Gastrocnemius medialis (tissue), 4 donors: ENCODE measurements around the gene PHC2. TPM values are rescaled to one million over a fixed set of nuclear protein-coding genes. Genes with fewer than 3 reads are reported as not detected.

Experiments
- ATAC-seq, 2 donors: fragments of 150-250 bp; one replicate each; pipeline ENCODE4 v1.9.1; 2016
- DNase-seq, 2 donors: peaks; one replicate each; pipeline ENCODE4 v3.0.0-alpha.2; 2019
- H3K27ac ChIP-seq, 4 donors: fragments of 200-600 bp; sonication (generic); 1 replicate in 1 of 4; 2 replicates in 3 of 4; pipeline ENCODE4 v1.5.1; 2016 to 2018; ENCODE audit warnings: mild to moderate bottlenecking in 2 of 4, moderate library complexity in 1 of 4
- H3K27me3 ChIP-seq, 3 donors: fragments of 200-600 bp; sonication (generic) in 2 of 3; 1 replicate in 1 of 3; 2 replicates in 2 of 3; pipeline versions ENCODE4 v1.5.1 to v1.6.0; 2016 to 2019; ENCODE audit warnings: mild to moderate bottlenecking in 1 of 3, moderate library complexity in 1 of 3
- H3K36me3 ChIP-seq, 2 donors: fragments of 200-600 bp; sonication (generic) in 1 of 2; one replicate each; pipeline ENCODE4 v1.5.1; 2017 to 2018
- H3K4me1 ChIP-seq, 2 donors: fragments of 200-600 bp; sonication (generic) in 1 of 2; one replicate each; pipeline ENCODE4 v1.5.1; 2016 to 2017; ENCODE audit warnings: mild to moderate bottlenecking in 2 of 2
- H3K4me3 ChIP-seq, 4 donors: fragments of 200-600 bp; sonication (generic) in 3 of 4; 1 replicate in 1 of 4; 2 replicates in 3 of 4; pipeline ENCODE4 v1.5.1; 2016 to 2019; ENCODE audit warnings: mild to moderate bottlenecking in 2 of 4
- H3K9me3 ChIP-seq, 3 donors: fragments of 200-600 bp; sonication (generic) in 2 of 3; 1 replicate in 1 of 3; 2 replicates in 2 of 3; pipeline ENCODE4 v1.5.1; 2016 to 2019
- POLR2A ChIP-seq, 2 donors: fragments of 450-650 bp; IDR thresholded peaks; one replicate each; pipeline ENCODE4 v1.6.1; 2017; ENCODE audit warnings: antibody characterized with exemption in 2 of 2, mild to moderate bottlenecking in 2 of 2, moderate library complexity in 2 of 2
- in situ Hi-C, 4 donors: fragments of 200-750 bp; cut with MboI; loops; one replicate each; pipeline versions ENCODE4 v1.15.0 to v1.8.0; 2017; ENCODE audit warnings: low sequenced_read_pairs in 4 of 4
- intact Hi-C: fragments of 100-400 bp; cut with DNase I; formaldehyde crosslinking; loops from one replicate; pipeline ENCODE4 v1.15.1; 2023; ENCODE audit warnings: low total_unique reads
- total RNA-seq, 4 donors: library from RNA; depleted of rRNA; stranded (reverse); fragments of >200 nt; gene quantifications; one replicate each; pipeline versions ENCODE4 v1.1.0 to v1.2.3, GENCODE V29; 2016
- TF ChIP-seq, protein P1 (sequence below), 5 experiments: fragments of 450-650 bp in 3 of 5; fragments of 200-600 bp in 2 of 5; sonication (generic) in 2 of 5; IDR thresholded peaks in 4 of 5; conservative IDR thresholded peaks in 1 of 5; 1 replicate in 4 of 5; 2 replicates in 1 of 5; pipeline ENCODE4 v1.5.1; 2016 to 2019; ENCODE audit warnings: antibody characterized with exemption in 5 of 5, mild to moderate bottlenecking in 3 of 5, moderate library complexity in 3 of 5

PHC2 gene
- total RNA-seq, 4 donors from 2014 or later = 318 to 516 (median 364) TPM

DNA sequence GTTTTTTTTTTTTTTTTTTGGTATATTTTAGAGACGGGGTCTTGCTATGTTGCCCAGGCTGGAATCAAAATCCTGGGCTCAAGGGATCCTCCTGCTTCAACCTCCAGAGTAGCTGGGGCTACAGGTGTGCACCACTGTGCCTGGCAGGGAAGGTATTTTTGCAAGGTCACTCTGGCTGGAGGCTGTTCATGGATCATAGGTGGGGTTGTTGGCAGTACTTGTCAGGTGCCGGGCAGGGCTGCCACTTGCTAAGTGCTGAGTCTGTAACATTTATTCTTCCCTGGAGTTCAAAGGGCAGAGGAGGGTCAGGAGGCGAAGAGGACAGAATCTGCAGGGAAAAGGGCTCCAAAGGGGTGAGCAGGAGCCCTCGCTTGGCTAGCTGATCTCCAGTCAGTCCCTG lies 134.1 kb downstream of the PHC2 start:
- DNase-seq (peak in 1 of 2 donors; percentile 11), ATAC-seq (no peak)
- no peaks in the 10 kb centered on the region for H3K27me3 ChIP-seq
- TF ChIP-seq, protein P1, sequence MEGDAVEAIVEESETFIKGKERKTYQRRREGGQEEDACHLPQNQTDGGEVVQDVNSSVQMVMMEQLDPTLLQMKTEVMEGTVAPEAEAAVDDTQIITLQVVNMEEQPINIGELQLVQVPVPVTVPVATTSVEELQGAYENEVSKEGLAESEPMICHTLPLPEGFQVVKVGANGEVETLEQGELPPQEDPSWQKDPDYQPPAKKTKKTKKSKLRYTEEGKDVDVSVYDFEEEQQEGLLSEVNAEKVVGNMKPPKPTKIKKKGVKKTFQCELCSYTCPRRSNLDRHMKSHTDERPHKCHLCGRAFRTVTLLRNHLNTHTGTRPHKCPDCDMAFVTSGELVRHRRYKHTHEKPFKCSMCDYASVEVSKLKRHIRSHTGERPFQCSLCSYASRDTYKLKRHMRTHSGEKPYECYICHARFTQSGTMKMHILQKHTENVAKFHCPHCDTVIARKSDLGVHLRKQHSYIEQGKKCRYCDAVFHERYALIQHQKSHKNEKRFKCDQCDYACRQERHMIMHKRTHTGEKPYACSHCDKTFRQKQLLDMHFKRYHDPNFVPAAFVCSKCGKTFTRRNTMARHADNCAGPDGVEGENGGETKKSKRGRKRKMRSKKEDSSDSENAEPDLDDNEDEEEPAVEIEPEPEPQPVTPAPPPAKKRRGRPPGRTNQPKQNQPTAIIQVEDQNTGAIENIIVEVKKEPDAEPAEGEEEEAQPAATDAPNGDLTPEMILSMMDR (IDR thresholded peaks at IDR 0.05 in 4 of 5, conservative IDR thresholded peaks at IDR 0.05 in 1 of 5) = no peak
- TF ChIP-seq POLR2A (IDR thresholded peaks at IDR 0.05) = no peak
- no peak overlapping the region for H3K27ac ChIP-seq
- H3K4me3 ChIP-seq = no peak overlapping the region
- H3K36me3 ChIP-seq = peaks cover 0 to 13% of the 10 kb centered on the region in 2 donors
- intact Hi-C loops = loop anchor here (5.0 kb wide), 2 partner anchors 80 to 315 kb away; no protein-coding TSS in a partner anchor
- H3K9me3 ChIP-seq = no peaks in the 10 kb centered on the region
- peaks cover 11 to 23% of the 10 kb centered on the region in 2 donors for H3K4me1 ChIP-seq
- in situ Hi-C loops = loop anchor here (5.0 to 10.0 kb wide), 4 partner anchors 70 to 170 kb away; no protein-coding TSS in a partner anchor

DNA sequence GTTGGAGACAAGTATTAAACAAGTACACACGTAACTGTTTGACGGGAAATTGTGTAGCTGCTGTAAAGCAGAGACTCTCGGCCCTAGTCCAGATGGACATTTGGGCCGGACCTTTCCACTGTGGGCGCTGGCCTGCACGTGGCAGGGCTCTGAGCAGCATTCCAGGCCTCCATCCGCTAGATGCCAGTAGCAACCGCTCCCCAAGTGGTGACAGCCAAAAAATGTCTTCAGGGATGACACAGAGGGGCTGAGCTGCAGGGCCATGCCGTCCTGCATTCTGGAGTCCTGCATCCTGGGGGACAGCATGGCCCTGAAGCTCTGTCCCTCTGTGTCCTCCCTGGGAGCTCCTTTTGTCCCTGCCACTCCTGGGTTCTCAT lies 134.8 kb downstream of the PHC2 start:
- Histone ChIP-seq H3K9me3 (no peaks in the 10 kb centered on the region), H3K4me3 (no peak overlapping the region), H3K27me3 (no peaks in the 10 kb centered on the region), H3K4me1 (peaks cover 9 to 18% of the 10 kb centered on the region in 2 donors), H3K36me3 (peaks cover 0 to 13% of the 10 kb centered on the region in 2 donors), H3K27ac (peak overlapping the region; percentile 8 to 41 (median 20))
- TF ChIP-seq, protein P1 (IDR thresholded peaks at IDR 0.05 in 4 of 5, conservative IDR thresholded peaks at IDR 0.05 in 1 of 5) = no peak
- TF ChIP-seq POLR2A (IDR thresholded peaks at IDR 0.05) = no peak
- in situ Hi-C loops = loop anchor here (5.0 to 10.0 kb wide), 4 partner anchors 71 to 171 kb away; no protein-coding TSS in a partner anchor
- no peak for ATAC-seq
- DNase-seq = peak in 1 of 2 donors; percentile 18
- intact Hi-C loops = loop anchor here (5.0 kb wide), 2 partner anchors 79 to 316 kb away; no protein-coding TSS in a partner anchor

DNA sequence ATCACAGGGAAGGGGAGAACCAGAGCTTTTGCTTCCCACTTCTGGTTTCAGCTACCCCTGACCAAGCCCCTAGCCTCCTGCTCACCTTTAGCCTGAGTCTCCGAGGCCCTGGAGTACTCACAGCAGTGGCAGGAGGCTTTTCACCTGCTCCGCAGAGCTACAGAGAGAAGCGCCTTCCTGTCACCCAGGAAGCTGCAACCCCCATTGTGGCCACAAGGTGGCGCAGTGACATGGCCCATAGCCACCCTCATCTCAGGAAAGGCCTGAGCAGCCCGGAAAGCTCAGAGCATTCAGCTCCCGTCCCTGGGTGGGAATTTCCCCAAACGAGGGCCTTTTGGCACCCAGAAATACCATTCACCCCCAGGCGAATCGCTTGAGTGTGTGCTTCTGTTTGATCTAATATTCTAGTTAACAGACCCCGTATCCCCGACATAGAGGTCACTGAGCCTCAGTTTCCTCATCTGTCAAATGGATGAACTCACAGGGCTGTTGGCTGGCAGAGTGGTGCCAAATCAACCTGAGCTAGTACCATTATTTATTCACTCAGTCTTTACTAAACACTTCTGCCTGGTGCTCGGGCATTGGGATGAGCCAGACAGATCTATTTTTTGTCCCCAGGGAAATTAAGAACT lies 135.3 kb downstream of the PHC2 start:
- intact Hi-C loops = loop anchor here (1.0 to 5.0 kb wide), 4 partner anchors 73 to 317 kb away; no protein-coding TSS in a partner anchor
- DNase-seq = peak; percentile 63 to 84
- Histone ChIP-seq H3K4me3 (no peak overlapping the region), H3K27me3 (no peaks in the 10 kb centered on the region), H3K9me3 (no peaks in the 10 kb centered on the region), H3K27ac (peak overlapping the region; percentile 8 to 41 (median 20)), H3K36me3 (peaks cover 0 to 13% of the 10 kb centered on the region in 2 donors), H3K4me1 (peaks cover 4 to 14% of the 10 kb centered on the region in 2 donors)
- in situ Hi-C loops = loop anchor here (5.0 to 10.0 kb wide), 4 partner anchors 72 to 172 kb away; no protein-coding TSS in a partner anchor
- TF ChIP-seq, protein P1 (IDR thresholded peaks at IDR 0.05 in 4 of 5, conservative IDR thresholded peaks at IDR 0.05 in 1 of 5) = peak; percentile 94 to 99 (median 98)
- TF ChIP-seq POLR2A (IDR thresholded peaks at IDR 0.05) = no peak
- peak; percentile 83 to 92 for ATAC-seq

DNA sequence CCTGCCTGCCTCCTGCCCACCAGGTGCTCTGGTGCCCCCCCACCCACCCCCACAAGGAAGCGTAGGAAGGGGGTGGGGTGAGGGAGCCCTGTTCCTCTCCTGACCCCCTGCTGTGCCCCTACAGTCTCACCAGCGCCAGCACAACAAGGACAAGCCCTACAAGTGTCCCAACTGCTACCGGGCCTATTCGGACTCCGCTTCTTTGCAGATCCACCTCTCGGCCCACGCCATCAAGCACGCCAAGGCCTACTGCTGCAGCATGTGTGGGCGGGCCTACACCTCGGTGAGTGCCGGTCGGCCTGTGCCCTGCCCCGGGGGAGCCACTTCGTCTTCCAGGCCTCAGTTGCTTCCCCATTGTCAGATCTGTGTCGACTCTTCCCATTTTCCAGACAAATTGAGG lies 135.9 kb downstream of the PHC2 start:
- peak overlapping the region in 3 of 4 donors; percentile 8 to 23 (median 20) for H3K27ac ChIP-seq
- no peak for ATAC-seq

More for the DNA sequence above, 135.9 kb downstream of the PHC2 start:
- TF ChIP-seq, protein P1 (IDR thresholded peaks at IDR 0.05 in 4 of 5, conservative IDR thresholded peaks at IDR 0.05 in 1 of 5) = no peak
- TF ChIP-seq POLR2A (IDR thresholded peaks at IDR 0.05) = no peak
- no peaks in the 10 kb centered on the region for H3K9me3 ChIP-seq
- in situ Hi-C loops = loop anchor here (5.0 to 10.0 kb wide), 4 partner anchors 72 to 172 kb away; no protein-coding TSS in a partner anchor
- H3K4me1 ChIP-seq = peaks cover 2 to 11% of the 10 kb centered on the region in 2 donors
- no peaks in the 10 kb centered on the region for H3K27me3 ChIP-seq
- H3K36me3 ChIP-seq = peaks cover 0 to 13% of the 10 kb centered on the region in 2 donors
- H3K4me3 ChIP-seq = no peak overlapping the region
- DNase-seq = peak in 1 of 2 donors; percentile 21
- intact Hi-C loops = loop anchor here (1.0 to 5.0 kb wide), 4 partner anchors 73 to 317 kb away; no protein-coding TSS in a partner anchor
